T-helper 1 cell treated with Interleukin-12 subunit alpha and Interleukin-12 subunit beta and Interleukin-4 antibody, amounts not matched to agents 30 ng/mL and 1 ng/mL, for 36 hours (primary cell): ENCODE data around the gene C5orf15. TPM values are rescaled to one million over a fixed set of nuclear protein-coding genes. Genes with fewer than 3 reads are reported as not detected.

ENCODE experiments used
- intact Hi-C: fragments of 100-400 bp; cut with micrococcal nuclease; formaldehyde crosslinking; loops from one replicate; pipeline ENCODE4 v1.15.1; 2024
- total RNA-seq: library from RNA; stranded (reverse); gene quantifications from 2 replicates; pipeline ENCODE4 v1.2.3, GENCODE V29; 2022

Gene C5orf15
- total RNA-seq, 1 donor from 2014 or later, result 31.7 TPM

- intact Hi-C loops, result no loop called here
These were observed 41.7 kb downstream of the C5orf15 start for GRCh38 chr5:133926489-133927299.

GRCh38 chr5:133925866-133926488 lies 42.4 kb downstream of the C5orf15 start:
- intact Hi-C loops, result no loop called here

DNA sequence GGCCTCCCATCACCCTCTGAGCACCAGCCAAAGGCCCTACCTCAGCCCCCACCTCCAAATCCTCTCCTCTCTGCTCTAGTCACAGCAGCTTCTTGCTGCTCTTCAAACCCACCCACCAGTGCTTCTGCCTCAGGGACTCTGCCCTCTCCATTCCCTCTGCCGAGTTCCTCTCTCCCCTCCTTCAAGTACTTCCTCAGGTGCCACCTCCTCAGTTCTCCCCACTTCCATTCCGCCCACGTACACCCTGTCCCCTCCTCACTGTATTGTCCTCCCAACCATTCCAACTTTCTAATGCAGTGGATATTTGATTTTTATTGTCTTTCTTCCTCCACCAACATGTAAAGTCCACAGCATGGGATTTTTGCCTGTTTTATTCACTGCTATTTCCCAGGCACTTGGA lies 43.2 kb downstream of the C5orf15 start:
- intact Hi-C loops, result no loop called here

DNA sequence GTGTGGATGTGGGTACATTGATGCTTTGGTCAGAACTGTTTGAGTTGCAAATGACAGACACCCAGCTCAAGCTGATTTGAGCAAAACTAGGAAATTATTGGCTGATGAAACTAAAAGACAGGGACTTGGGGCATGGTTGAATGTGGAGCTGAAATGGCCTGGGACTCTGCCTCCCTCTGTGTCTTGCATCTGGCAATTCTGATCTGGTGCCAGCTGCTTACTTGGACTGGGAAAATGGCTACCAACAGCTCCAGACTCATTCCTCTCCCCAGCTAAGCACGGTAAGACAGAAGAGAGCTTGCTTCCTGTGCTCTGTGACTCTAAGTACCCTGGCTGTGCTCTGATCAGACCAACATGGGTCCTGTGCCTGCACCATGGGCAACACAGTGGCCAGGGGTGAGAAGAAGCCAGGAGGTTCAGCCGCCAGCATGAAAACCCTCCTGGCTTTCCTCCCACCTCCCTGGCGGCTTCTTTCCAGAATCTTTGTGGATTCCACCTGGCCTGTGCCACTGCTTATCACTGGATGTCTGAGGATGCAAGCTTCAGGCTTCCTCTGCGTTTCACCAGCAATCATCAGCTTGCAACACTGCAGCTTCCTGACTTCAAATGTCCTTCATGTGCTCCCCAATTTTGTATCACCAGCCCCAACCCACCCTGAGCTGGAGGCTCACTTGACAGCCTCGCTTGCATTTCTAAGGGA lies 44.1 kb downstream of the C5orf15 start:
- intact Hi-C loops, result no loop called here

GRCh38 chr5:133921979-133922378 lies 46.4 kb downstream of the C5orf15 start:
- intact Hi-C loops, result no loop called here

- intact Hi-C loops, result no loop called here
These were observed 47.4 kb downstream of the C5orf15 start for GRCh38 chr5:133921069-133921468.

- intact Hi-C loops, result no loop called here
These were observed 49.0 kb downstream of the C5orf15 start for GRCh38 chr5:133919148-133920136.

GRCh38 chr5:133918731-133919130 lies 49.7 kb downstream of the C5orf15 start:
- intact Hi-C loops, result no loop called here

DNA sequence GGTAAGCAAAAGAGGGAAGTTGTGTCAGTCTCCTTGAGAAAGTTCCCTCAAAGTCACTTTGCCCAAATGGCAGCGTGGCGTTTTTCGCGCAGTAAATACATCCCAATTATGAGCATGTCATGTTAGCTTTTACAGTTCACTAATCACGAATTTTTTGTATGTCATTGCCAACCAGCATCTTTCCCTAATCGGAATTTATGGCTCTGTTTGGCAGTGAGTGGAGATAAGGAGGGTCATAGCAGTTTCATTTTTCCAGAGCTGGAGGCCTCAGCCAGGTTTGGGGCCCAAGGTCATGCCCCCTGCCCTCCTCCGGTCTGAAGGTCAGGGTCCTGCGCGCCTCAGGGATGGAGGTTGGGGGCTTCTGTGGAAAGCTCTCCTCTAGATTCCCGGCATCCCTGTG lies 50.1 kb downstream of the C5orf15 start:
- intact Hi-C loops, result no loop called here

- intact Hi-C loops, result no loop called here
These were observed 50.6 kb downstream of the C5orf15 start for GRCh38 chr5:133917785-133918184.

DNA sequence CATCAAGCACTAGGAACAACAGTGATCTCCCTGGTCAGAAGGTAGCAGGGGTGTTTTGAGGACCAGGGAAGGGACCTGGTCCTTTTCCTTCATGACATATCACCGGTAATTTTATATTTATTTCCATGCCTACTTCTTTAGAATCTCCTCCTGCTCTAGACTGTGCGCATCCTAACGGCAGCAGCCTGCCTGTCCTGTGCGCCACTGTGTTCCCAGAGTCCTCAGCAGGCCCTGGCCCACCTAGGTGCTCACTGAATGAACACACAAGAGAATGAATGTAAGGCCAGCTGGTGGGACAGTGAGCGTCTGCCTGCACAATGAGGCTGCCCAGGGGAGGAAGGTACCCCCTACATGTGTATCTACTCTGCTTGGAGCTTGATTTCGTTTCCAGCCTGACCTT lies 51.5 kb downstream of the C5orf15 start:
- intact Hi-C loops, result no loop called here

DNA sequence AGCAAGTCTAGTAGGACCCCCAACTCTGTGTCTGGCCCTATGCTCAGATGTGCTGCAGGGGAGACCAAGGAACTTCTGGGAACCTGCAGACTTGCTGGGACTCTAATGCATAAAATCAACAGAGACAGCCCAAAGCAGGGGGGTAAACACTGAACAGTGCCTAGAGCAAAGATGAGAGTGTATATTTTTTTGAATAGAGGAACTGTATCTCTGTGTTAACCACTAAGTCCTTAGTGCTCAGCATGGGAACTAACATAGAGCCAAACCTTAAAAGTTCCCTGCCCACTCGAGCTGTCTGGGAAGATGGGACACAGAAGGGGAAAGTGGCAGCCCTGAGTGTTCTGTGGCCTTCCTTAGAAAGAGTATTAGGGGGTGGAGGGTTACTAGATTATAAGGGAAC lies 51.9 kb downstream of the C5orf15 start:
- intact Hi-C loops, result no loop called here

DNA sequence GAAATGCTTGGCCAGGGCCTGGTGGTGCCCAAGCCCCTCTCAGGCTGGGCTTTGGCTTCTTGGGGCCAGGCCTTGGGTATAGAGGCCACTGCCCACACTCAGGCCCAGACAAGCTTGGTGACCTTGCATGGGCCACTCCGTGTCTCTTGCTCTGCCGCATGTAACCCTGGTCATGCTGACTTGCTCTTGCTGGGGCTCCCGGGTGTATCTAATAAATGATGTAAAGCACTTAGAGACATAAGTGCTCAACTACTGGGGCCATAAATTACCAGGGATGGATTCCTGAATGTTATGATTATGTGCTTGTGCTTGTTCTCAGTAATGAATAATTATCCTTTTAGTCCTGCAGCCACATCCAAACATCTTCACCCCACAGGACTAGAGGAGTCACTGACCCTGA lies 54.0 kb downstream of the C5orf15 start:
- intact Hi-C loops, result no loop called here

DNA sequence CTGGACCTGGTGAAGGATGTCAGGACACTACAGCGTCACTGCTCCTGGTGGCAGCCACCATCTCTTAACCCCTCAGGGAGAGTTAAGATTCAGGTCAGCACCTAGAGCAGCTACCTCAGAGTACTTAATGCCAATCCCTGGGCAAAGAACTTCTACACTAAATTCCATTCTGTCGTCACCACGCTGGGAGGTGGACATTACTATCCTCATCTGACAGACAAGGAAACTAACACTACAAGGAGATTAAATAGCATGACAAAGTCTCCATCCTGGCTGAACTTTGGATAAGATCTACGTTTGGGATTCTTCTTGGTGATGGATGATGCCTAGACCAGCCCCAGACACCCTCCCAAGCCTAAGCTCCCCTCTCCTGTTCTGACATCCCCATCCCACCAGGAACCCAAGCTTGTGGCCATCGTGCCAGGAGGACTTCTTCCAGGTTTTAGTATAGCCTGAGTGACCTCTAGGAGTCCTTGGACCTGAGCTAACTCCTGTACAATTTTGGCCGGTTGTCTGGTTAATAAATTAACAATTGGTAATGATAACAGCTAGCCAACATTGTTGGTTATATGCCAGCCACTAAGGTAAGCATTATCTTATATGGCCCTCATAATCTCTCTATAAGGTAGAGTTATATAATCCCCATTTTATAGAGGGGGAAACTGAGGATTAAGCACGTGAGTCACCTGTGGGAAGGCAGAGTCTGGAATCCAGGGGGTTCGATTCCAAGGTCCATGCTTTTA lies 54.8 kb downstream of the C5orf15 start:
- intact Hi-C loops, result no loop called here

DNA sequence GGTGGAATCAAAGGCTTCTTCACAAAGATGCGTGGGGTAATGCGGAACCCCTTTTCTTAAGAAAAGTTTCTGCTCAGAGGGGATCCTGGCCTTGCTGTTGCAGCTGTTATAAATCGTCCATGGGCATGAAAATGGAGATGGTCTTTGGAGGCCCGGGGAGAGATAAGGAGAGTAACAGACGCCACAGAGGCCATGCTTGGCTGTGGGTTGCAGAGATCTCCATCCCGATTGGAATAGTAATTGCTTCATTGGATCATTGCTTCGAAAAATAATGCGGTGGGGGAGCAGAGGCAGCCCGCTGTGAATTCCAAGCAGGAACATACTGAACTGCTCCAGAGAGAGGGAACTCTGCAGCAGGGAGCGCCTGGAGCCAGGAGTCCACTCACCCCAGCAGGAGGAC lies 55.5 kb downstream of the C5orf15 start:
- intact Hi-C loops, result no loop called here

GRCh38 chr5:133910571-133910970 lies 57.9 kb downstream of the C5orf15 start:
- intact Hi-C loops, result no loop called here

GRCh38 chr5:133909603-133910002 lies 58.8 kb downstream of the C5orf15 start:
- intact Hi-C loops, result no loop called here

GRCh38 chr5:133907075-133907474 lies 61.4 kb downstream of the C5orf15 start:
- intact Hi-C loops, result no loop called here

DNA sequence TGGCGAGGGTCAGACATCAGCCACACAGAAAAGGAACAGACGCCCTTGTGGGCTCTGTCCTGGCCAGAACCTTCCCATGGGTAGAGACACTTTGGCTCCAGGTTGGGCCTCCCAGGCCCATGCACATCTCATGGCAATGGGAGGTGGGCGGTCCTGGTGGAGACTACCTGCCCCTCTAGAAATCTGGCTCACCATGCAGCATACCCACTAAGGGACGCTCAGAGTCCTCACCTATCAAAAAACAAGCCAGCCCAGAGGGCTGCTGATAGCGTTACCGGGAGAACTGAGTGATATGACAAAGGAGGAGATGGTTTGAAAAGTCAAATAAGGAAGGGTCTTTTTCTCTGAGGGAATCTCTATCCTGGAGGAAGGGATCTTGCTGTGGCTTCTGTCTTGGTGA lies 62.1 kb downstream of the C5orf15 start:
- intact Hi-C loops, result no loop called here
